ENCODE results near the gene ZNF70.
"Not testable (repeated sequence)": the region's sequence is repeated elsewhere in the genome, so short reads cannot be mapped to it uniquely, and the experiment has no call there.

The ZNF70 gene

DNA sequence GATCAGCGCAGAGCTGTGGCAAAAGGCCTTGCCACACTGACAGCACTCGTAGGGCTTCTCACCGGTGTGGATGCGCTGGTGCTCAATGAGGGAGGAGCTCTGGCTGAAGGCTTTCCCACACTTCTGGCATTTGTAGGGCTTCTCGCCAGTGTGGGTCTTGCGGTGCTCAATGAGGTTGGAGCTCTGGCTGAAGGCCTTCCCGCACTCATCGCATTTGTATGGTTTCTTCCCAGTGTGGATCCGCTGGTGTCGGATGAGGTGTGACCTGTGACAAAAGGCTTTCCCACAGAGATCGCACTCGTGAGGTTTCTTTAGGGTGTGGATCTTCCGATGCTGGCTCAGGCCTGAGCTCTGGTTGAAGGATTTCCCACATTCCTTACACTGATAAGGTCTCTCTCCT, 6.9 kb downstream of the ZNF70 start:
- peaks cover 35% of the 10 kb centered on the region for H3K36me3 Mint-ChIP-seq (ENCODE audit: low read depth)
- no peak overlapping the region for H3K27ac Mint-ChIP-seq
- intact Hi-C loops (cut with micrococcal nuclease) = no loop called here
- no peaks in the 10 kb centered on the region for H3K27me3 Mint-ChIP-seq
- H3K4me3 Mint-ChIP-seq = no peak overlapping the region
- no peaks in the 10 kb centered on the region for H3K9me3 Mint-ChIP-seq
- peaks cover 20% of the 10 kb centered on the region for H3K4me1 Mint-ChIP-seq (ENCODE audit: low read depth)

GRCh38 chr22:23743303-23743705, 7.6 kb downstream of the ZNF70 start:
- Mint-ChIP-seq H3K9me3 (no peaks in the 10 kb centered on the region), H3K27me3 (no peaks in the 10 kb centered on the region), H3K4me1 (ENCODE audit: low read depth) (peaks cover 20% of the 10 kb centered on the region), H3K27ac (no peak overlapping the region), H3K36me3 (ENCODE audit: low read depth) (peaks cover 35% of the 10 kb centered on the region), H3K4me3 (no peak overlapping the region)
- intact Hi-C loops (cut with micrococcal nuclease) = no loop called here

GRCh38 chr22:23742505-23743264, 8.2 kb downstream of the ZNF70 start:
- no peaks in the 10 kb centered on the region for H3K27me3 Mint-ChIP-seq
- H3K36me3 Mint-ChIP-seq (ENCODE audit: low read depth) = peaks cover 35% of the 10 kb centered on the region
- intact Hi-C loops (cut with micrococcal nuclease) = no loop called here
- no peaks in the 10 kb centered on the region for H3K9me3 Mint-ChIP-seq
- no peak overlapping the region for H3K4me3 Mint-ChIP-seq
- peaks cover 20% of the 10 kb centered on the region for H3K4me1 Mint-ChIP-seq (ENCODE audit: low read depth)
- H3K27ac Mint-ChIP-seq = no peak overlapping the region

GRCh38 chr22:23737696-23738095, 13.2 kb downstream of the ZNF70 start:
- H3K27ac Mint-ChIP-seq = no peak overlapping the region
- H3K27me3 Mint-ChIP-seq = peaks cover 4% of the 10 kb centered on the region
- H3K4me1 Mint-ChIP-seq (ENCODE audit: low read depth) = peaks cover 6% of the 10 kb centered on the region
- H3K9me3 Mint-ChIP-seq = no peaks in the 10 kb centered on the region
- intact Hi-C loops (cut with micrococcal nuclease) = no loop called here
- H3K36me3 Mint-ChIP-seq (ENCODE audit: low read depth) = peaks cover 11% of the 10 kb centered on the region
- no peak overlapping the region for H3K4me3 Mint-ChIP-seq

DNA sequence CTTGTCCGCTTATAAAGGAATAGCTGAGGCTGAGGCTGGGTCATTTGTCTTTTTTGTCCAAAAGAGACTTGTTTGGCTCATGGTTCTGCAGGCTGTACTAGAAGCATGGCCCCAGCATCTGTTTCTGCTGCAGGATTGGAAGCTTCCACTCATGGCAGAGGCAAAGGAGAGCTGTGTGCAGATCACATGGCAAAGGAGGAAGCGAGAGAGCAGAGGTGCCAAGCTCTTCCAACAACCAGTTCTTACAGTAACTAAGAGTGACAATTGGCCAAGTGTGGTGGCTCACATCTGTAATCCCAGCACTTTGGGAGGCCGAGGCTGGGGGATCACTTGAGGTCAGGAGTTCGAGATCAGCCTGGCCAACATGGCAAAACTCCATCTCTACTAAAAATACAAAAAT, 22.8 kb downstream of the ZNF70 start:
- H3K36me3 Mint-ChIP-seq (ENCODE audit: low read depth); H3K4me3 Mint-ChIP-seq; H3K27ac Mint-ChIP-seq; H3K27me3 Mint-ChIP-seq; H3K9me3 Mint-ChIP-seq; intact Hi-C loops (cut with micrococcal nuclease): not testable (repeated sequence)
- H3K4me1 Mint-ChIP-seq (ENCODE audit: low read depth) = peaks cover 14% of the 10 kb centered on the region

- intact Hi-C loops (cut with micrococcal nuclease) = no loop called here
- Mint-ChIP-seq H3K27ac (no peak overlapping the region), H3K9me3 (no peaks in the 10 kb centered on the region), H3K36me3 (ENCODE audit: low read depth) (no peaks in the 10 kb centered on the region), H3K4me3 (no peak overlapping the region), H3K4me1 (ENCODE audit: low read depth) (peaks cover 9% of the 10 kb centered on the region), H3K27me3 (peaks cover 1% of the 10 kb centered on the region)
These were observed 28.2 kb downstream of the ZNF70 start for GRCh38 chr22:23722724-23723123.

DNA sequence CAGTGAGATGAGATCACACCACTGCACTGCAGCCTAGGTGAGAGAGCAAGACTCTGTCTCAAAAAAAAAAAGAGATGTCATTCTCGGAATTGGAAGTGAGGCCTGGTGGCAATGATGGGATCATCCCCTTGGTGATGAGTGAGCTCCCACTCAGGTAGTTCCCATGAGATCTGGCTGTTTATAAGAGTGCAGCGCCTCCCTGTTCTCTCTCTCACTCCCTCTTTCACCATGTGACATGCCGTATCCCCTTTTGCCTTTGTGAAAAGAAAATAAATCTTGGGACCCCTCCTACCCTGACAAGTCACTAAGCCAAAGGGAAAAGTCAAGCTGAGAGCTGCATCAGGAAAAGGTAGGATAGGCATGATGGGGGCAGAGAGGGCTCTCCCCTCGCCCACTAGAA, 28.8 kb downstream of the ZNF70 start:
- H3K4me3 Mint-ChIP-seq = no peak overlapping the region
- H3K4me1 Mint-ChIP-seq (ENCODE audit: low read depth) = peaks cover 15% of the 10 kb centered on the region
- H3K36me3 Mint-ChIP-seq (ENCODE audit: low read depth) = no peaks in the 10 kb centered on the region
- no peaks in the 10 kb centered on the region for H3K9me3 Mint-ChIP-seq
- intact Hi-C loops (cut with micrococcal nuclease) = no loop called here
- H3K27ac Mint-ChIP-seq = no peak overlapping the region
- peaks cover 1% of the 10 kb centered on the region for H3K27me3 Mint-ChIP-seq

DNA sequence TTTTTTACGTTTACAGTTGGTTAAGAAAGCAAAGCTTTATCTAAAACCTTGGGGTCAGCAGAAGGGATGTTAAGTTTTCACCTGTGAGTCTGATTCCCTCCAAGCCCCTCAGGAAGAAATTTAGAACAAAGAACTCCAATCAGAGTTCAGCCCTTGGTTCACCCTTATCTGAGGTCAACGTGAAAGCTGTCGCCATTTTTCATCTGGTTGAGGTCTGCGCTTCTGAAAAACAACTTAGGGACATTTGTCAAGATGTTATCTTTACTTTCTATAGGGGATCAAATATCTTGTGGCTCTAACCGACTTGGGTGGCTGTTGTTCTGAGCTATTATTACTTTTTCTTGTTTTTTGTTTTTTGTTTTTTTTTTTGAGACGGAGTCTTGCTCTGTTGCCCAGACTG, 30.1 kb downstream of the ZNF70 start:
- Mint-ChIP-seq H3K27ac (no peak overlapping the region), H3K27me3 (peaks cover 1% of the 10 kb centered on the region), H3K4me1 (ENCODE audit: low read depth) (peaks cover 11% of the 10 kb centered on the region), H3K9me3 (no peaks in the 10 kb centered on the region), H3K36me3 (ENCODE audit: low read depth) (no peaks in the 10 kb centered on the region), H3K4me3 (no peak overlapping the region)
- intact Hi-C loops (cut with micrococcal nuclease) = no loop called here

DNA sequence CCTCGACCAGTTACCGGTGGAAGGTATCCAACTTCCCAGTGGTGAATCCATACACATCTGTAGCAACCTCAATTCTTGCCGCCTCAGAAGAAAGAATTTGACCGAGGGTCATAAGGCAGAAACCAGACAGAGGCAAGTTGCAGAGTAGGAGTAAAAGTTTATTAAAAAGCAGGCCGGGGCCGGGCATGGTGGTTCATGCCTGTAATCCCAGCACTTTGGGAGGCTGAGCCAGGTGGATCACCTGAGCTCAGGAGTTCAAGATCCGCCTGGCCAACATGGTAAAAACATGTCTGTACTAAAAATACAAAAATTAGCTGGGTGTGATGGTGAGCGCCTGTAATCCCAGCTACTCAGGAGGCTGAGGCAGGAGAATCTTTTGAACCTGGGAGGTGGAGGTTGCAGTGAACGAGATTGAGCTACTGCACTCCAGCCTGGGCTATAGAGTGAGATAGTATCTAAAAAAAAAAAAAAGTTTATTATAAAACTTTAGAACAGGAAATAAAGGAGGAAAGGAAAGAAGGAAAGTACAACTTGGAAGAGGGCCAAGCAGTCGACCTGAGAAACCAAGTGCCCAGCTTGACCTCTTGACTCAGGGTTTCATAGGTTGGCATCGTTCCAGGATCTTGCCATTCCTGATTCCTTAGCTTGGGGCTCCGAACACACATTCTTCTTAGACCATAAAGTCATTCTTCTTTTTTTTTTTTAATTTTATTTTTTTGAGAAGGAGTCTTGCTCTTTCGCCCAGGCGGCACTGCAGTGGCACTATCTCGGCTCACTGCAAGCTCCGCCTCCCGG, 32.3 kb downstream of the ZNF70 start:
- H3K4me3 Mint-ChIP-seq = no peak overlapping the region
- peaks cover 20% of the 10 kb centered on the region for H3K4me1 Mint-ChIP-seq (ENCODE audit: low read depth)
- no peaks in the 10 kb centered on the region for H3K9me3 Mint-ChIP-seq
- H3K27me3 Mint-ChIP-seq = no peaks in the 10 kb centered on the region
- peaks cover 19% of the 10 kb centered on the region for H3K36me3 Mint-ChIP-seq (ENCODE audit: low read depth)
- intact Hi-C loops (cut with micrococcal nuclease) = loop anchor here (5.0 kb wide), 1 partner anchor 49 kb away; the partner anchor contains the start of gene CHCHD10
- no peak overlapping the region for H3K27ac Mint-ChIP-seq

GRCh38 chr22:23716811-23717801, 33.8 kb downstream of the ZNF70 start:
- peaks cover 25% of the 10 kb centered on the region for H3K4me1 Mint-ChIP-seq (ENCODE audit: low read depth)
- no peaks in the 10 kb centered on the region for H3K27me3 Mint-ChIP-seq
- peaks cover 34% of the 10 kb centered on the region for H3K36me3 Mint-ChIP-seq (ENCODE audit: low read depth)
- peak overlapping the region; percentile 86 for H3K27ac Mint-ChIP-seq
- intact Hi-C loops (cut with micrococcal nuclease) = loop anchor here (5.0 kb wide), 1 partner anchor 50 kb away; the partner anchor contains the start of gene CHCHD10
- H3K9me3 Mint-ChIP-seq = no peaks in the 10 kb centered on the region
- peak overlapping the region; percentile 82 for H3K4me3 Mint-ChIP-seq

- intact Hi-C loops (cut with micrococcal nuclease) = loop anchor here (5.0 kb wide), 1 partner anchor 51 kb away; the partner anchor contains the start of gene CHCHD10
- Mint-ChIP-seq H3K27me3 (no peaks in the 10 kb centered on the region), H3K4me3 (peak overlapping the region; percentile 82), H3K9me3 (no peaks in the 10 kb centered on the region), H3K27ac (peak overlapping the region; percentile 86), H3K36me3 (ENCODE audit: low read depth) (peaks cover 46% of the 10 kb centered on the region), H3K4me1 (ENCODE audit: low read depth) (peaks cover 26% of the 10 kb centered on the region)
These were observed 35.0 kb downstream of the ZNF70 start for GRCh38 chr22:23715806-23716375.

DNA sequence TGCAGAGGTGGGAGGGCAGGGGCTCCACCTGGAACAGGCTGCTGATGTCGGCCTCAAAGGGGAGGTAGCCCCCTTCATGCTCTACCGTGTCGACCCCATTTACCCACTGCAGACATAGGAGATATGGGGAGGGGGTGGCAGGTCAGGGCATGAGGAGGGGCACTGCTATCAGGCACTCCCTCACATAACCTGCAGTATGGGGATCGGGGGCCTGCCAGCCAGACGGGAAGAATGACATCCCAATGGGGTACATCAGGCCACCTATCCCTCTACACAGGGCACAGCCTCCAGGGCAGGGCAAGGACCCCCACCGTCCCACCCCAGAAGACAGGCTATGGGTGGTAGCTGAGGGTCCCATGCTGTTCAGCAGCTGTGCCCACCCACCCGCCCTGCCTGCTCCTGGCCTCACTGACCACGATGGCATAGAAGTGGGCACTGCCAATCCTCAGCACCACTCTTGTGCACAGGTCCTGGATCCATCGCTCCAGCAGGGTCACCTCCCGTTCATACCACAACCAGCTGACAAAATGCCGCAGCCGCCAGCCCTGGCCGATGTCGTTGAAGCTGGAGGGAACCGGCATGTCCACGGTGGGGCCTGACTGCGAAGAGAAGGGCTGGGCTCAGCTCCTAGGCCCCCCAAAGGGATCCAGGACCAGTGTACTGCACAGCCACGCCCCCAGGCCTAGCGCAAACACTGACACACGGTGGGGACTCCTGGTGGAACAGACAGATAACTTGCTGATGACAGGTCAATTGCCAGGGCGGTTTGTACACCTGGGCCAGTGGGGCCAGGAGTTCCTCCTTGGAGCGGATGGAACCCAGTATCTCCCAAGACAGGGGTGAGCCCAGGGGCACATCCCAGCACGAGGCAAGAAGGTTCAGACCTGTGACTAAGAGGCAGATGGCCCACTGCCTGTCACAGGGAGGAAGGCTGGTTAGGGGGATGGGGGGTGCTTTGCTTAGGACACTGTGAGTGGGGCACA, 36.0 kb downstream of the ZNF70 start:
- Mint-ChIP-seq H3K27ac (peak overlapping the region; percentile 86), H3K27me3 (no peaks in the 10 kb centered on the region), H3K4me3 (peak overlapping the region; percentile 82), H3K9me3 (no peaks in the 10 kb centered on the region), H3K4me1 (ENCODE audit: low read depth) (peaks cover 26% of the 10 kb centered on the region), H3K36me3 (ENCODE audit: low read depth) (peaks cover 56% of the 10 kb centered on the region)
- intact Hi-C loops (cut with micrococcal nuclease) = loop anchor here (5.0 kb wide), 1 partner anchor 52 kb away; the partner anchor contains the start of gene CHCHD10

Data from dendritic cell treated with granulocyte-macrophage colony-stimulating factor and Interleukin-4, amounts not matched to agents 40 ng/mL and 50 ng/mL, for 4 days (primary cell).